NCI-H748 (cell line): Measurements from ENCODE around the gene SIRT2.

Experiments used
- DNase-seq: peaks from one replicate; lab custom pipeline; 2025; ENCODE audit not compliant: unreplicated experiment; lab: John Stamatoyannopoulos, UW

Gene SIRT2

DNA sequence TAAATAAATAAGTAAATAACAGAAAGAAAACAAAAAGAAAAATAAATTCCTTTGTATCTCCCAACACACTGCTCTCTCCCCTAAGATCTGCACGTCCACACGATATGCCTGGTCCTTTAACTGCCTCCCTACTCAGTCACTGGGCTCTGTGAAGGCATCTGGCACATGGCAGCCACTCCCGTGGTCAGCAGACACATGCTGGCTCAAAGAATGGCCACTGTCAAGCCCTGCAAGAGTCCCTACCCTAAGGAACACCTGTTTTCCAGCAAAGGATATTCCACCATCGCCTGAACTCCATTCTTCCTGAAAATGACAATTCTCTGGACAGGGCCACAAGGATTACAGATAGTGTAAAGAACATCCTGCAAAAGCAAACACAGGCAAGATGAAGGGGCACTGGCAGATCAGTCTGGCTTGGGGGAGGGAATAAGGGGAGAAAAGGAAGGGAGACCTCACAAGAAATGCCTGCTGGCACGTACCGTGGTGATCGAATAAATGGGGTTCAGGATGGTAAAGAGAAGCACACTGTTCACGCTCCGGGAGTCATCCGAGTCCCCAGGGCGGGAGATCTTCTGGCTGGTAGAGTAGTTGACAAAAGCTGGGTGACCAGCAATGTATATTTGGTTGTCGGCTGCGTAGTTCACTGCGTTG lies 53.9 kb downstream of the SIRT2 start:
- DNase-seq = no peak

- no peak for DNase-seq
Observed at GRCh38 chr19:38844093-38844686, 55.2 kb downstream of the SIRT2 start.

DNA sequence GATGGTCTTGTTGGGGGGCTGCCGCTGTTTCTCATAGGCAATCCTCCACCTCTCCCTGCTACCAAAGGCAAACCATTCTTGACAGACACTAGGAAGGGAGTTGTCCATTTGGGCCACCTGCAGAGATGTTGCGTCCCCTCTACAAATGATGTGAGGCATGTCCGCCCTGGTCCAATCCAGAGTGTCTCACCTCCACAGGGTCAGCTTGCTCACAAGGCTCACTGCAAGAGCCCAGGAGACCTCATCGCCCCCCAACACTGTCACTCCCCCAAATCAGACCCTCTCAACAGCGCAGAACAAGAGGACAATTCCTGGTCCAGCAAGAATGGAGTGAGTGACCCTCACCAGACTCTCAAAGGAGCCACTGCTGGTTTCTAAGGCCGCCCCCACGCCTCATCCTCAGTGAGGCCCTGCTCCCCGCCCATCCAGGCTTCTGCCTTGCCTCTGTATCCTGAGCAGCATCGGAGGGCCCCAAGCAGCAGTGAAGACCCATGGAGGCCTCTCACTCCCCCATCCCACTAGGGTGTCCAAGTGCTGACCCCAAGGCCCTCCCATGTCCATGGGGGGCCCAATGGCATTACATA lies 56.2 kb downstream of the SIRT2 start:
- DNase-seq = no peak

- DNase-seq = no peak
Observed at GRCh38 chr19:38842439-38843174, 56.8 kb downstream of the SIRT2 start.

GRCh38 chr19:38841787-38842438 lies 57.5 kb downstream of the SIRT2 start:
- DNase-seq = no peak

DNA sequence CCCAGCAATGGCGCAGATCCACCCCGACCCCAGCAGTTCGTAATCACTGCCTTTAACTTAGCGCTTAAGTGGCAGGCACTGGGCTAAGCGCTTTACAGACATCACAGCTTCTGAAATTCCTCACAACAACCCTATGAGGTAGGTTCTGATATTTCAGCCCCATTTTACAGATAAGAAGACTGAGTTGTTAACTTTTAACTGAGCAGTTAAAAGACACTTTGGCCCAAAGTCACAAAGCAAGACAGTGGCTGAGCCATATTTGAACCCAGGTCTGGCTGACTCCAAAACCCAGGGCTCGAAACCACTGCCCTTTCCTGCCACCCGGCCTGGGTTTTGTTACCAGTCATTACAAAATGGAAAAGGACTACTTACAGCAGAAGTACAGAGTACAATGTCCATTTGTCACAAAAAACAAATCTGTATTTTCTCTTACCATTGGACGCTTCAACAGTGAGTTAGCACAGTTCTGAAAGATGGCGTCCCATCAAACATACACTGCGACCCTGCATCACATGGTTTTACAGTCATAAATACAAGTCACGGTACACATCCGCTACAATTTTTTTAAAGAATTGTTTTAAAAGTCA lies 58.1 kb downstream of the SIRT2 start:
- DNase-seq = no peak

DNA sequence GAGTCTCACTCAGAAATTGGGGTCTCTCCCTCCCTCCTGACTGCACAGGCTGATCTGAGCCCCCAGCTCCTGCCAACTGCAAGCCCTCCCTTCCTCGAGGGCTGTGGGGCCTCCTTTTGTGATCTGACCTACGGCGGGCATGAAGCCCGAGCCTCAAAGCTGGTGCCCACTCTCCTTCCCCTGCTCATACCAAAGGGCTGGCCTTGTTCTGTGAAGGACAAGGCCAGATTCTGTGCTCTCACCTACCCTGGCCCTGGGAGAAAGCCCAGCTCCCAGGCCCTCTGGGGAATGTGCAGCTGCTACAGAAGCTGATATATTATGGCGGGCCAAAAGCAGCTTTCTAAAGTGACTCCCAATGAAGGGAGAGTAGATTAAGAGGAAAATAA lies 58.8 kb downstream of the SIRT2 start:
- DNase-seq = no peak

DNA sequence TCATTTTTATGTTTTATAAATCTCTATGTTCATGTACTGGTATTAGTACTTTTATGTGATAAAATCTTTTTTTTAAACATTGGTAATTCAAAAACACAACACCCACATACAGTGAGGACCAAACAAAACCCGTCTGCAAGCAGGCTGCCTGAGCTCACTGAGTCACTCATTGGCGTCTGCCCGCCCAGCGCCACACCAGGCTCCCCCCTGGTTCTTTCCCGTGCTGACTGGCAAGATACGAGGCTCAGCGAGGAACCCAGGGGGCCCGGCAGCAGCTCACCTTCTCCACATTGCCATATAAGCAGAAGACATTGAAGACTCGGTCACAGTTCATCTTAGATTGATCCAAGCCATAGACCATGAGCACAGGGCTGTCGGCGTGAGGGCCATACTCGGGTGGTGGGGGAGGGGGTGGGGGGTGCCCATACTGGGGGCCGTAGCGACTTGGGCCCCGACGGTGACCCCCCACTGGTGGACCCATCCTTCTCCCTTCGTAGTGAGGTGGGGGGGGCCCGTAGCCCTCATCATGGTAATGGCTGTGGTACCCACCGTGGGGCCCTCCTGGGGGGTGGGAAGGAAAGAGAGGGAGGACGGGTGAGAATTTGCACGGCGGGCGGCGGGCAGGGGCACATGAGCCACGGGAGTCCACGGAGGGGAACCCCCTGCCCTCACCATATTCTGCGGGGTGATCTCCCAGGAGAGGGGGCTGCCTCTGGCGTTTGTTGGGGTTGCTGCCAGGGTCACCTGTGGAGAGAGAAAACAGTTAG lies 59.4 kb downstream of the SIRT2 start:
- DNase-seq = no peak

DNA sequence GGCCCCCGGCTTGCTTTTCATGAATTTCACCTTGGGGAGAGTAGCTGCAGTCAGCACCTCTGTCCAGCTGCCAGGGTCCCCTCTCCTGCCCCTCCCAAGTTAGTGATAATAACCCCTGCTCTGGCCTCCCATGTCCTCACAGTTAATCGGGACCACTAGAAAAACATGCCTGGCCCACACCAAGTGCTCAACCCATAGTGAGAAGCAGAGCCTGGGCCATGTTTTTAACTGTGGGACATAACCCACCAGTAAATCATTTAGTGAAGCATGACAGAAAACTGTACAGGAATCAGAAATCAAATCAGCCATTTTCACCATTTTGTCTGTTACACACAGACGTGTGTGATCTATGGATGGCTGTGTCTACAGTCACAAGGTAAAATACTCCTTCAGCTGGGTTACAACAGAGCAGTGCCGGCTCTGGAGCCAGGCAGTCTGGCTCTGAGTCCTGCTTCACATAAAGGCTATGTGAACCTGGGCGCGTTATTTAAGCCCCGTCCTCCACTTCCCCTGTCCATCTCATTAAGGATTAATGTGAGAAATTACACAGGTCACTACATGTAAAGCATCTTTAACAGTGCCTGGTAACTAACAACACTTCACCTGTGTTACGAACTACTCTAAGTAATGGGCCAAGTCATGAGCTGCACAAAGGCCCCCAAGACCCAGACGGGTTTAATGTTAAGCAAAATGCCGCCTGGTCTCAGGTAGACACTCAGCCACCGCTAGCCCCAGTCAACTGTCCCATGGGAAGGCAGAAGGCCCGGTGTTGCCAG lies 60.2 kb downstream of the SIRT2 start:
- DNase-seq = no peak

DNA sequence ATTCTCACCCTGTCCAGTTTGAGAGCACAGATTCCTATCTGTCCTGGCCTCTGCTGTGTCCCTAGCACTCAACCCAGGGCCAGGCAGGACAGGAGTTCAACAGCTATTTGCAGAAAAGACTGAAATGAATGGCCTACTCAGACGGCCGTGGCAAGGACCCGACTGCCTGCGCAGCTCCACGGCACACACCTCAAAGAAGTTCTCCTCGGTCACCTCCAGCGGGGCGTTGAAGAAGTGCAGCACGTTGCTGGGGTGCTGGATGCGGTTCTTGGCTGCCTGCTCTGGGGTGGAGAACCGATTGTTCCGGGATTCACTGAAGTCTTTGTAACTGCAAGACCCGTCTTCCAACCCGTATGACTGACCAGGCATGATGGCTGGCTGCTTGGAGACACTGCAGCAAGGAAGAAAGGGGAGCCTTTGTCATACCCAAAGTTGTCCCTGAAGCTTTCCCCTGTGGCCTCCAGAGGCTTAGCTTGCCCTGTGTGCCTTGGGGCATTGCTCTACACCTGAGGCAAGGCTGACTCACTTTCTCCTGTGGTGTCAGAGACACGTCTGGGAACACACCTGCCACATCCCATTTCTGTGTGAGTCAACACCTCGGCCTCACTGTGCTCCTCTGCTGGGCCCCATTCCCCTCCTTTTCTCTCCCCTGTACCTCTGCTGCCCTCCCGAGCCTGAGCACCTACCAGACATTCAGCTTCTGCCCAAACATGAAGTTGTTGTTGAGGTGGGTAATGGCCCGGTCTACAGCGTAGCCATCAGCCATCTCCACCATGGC lies 61.0 kb downstream of the SIRT2 start:
- no peak for DNase-seq

- no peak for DNase-seq
Observed at GRCh38 chr19:38837656-38838121, 61.7 kb downstream of the SIRT2 start.

GRCh38 chr19:38836983-38837626 lies 62.3 kb downstream of the SIRT2 start:
- no peak for DNase-seq

GRCh38 chr19:38836159-38836982 lies 63.0 kb downstream of the SIRT2 start:
- DNase-seq = no peak

DNA sequence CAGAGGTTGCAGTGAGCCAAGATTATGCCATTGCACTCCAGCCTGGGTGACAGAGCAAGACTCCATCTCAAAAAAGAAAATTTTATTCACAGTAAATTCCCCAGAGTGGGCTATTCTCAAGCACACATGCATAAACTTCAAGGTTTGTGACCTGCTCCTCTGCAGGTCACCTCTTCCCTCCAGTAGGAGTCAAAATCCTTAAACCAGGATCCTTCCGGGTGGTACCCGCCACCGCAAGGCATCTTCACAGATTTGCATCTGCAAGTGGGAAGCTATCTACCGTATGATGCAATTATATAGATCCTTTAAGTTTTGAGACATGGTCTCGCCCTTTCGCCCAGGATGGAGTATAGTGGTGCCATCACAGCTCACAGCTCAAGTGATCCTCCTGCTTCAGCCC lies 64.8 kb downstream of the SIRT2 start:
- no peak for DNase-seq

GRCh38 chr19:38834104-38834490 lies 65.3 kb downstream of the SIRT2 start:
- DNase-seq = no peak

DNA sequence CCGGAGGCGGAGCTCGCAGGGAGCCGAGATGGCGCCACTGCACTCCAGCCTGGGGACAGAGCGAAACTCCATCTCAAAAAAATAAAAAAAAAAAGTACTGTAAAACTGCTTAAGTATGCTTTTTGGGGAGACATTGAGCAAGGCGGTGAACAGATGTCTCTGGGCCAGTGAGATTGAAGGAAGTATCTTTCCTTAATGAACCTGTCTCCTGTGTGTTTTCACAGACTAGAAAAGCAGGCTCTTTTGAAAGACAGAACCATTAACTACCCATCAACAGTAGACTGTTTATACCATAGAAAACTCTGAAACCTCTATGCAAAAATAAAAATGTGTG lies 66.4 kb downstream of the SIRT2 start:
- DNase-seq = no peak

DNA sequence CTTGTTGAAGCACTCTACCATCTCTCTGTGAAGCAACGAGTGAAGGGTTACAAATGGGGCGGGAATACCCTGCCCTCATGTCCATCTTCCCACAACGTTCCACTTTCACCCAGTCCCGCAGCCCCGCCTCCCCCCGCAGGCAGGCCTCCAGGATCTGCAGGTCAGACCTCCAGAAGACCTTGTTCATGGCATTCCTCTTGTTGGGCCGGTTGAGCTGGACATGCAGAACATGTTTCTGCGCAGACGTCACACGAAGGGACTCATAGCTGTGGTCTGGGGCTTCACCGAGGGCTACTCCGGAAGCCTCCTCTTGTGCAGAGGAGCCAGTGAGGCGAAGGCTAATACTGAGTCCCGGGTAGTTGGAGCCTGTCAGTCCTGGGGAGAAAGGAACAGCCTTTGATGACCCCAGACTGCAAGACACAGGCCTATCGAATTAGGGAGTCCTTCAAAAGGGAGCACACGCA lies 68.2 kb downstream of the SIRT2 start:
- DNase-seq = peak; percentile 71
